Measurements from ENCODE around the gene LCE4A.

DNA sequence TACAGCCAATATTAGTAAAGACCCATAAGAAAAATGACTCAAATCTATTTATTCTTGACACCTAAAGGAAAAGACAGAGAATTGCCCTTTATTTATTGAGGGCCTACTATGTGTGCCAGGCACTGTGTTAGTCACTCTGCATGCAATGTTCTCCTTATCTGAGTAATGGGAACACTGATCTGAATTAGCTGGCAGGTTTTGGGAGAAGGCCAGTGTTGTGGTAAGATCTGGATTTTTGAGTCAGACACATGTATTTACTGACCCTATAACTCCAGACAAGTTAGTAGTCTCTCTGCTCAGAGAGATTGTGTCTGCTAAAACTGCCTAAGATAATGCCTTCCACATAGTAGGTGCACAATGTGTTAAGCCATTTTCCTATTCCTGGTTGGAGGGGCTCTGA, 17.3 kb downstream of the LCE4A start:
- TF ChIP-seq, protein P1, sequence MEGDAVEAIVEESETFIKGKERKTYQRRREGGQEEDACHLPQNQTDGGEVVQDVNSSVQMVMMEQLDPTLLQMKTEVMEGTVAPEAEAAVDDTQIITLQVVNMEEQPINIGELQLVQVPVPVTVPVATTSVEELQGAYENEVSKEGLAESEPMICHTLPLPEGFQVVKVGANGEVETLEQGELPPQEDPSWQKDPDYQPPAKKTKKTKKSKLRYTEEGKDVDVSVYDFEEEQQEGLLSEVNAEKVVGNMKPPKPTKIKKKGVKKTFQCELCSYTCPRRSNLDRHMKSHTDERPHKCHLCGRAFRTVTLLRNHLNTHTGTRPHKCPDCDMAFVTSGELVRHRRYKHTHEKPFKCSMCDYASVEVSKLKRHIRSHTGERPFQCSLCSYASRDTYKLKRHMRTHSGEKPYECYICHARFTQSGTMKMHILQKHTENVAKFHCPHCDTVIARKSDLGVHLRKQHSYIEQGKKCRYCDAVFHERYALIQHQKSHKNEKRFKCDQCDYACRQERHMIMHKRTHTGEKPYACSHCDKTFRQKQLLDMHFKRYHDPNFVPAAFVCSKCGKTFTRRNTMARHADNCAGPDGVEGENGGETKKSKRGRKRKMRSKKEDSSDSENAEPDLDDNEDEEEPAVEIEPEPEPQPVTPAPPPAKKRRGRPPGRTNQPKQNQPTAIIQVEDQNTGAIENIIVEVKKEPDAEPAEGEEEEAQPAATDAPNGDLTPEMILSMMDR (IDR thresholded peaks at IDR 0.05), result no peak
- TF ChIP-seq POLR2A (IDR thresholded peaks at IDR 0.05; ENCODE audit: low read depth) (no peak), POLR2AphosphoS5 (IDR thresholded peaks at IDR 0.05) (no peak), EP300 (IDR thresholded peaks at IDR 0.05) (no peak)

Data from esophagus muscularis mucosa (tissue), 4 donors.